Activated CD4-positive, alpha-beta T cell treated with anti-CD3 and anti-CD28 coated beads, Interleukin-2, amount 50 U/mL, for 48 hours (primary cell): ENCODE data around the gene EED.

ENCODE experiments used
- DNase-seq, 2 experiments: peaks; one replicate each; pipeline ENCODE4 v3.0.0-alpha.2; 2020

The EED gene

GRCh38 chr11:86249307-86250098, 5.0 kb downstream of the EED start:
- DNase-seq, result no peak

- DNase-seq, result no peak
Measured at GRCh38 chr11:86251345-86251744, 6.8 kb downstream of the EED start.

GRCh38 chr11:86255896-86256295, 11.3 kb downstream of the EED start:
- no peak for DNase-seq

GRCh38 chr11:86256608-86257007, 12.1 kb downstream of the EED start:
- no peak for DNase-seq

- DNase-seq, result no peak
Measured at GRCh38 chr11:86257446-86257845, 12.9 kb downstream of the EED start.

- no peak for DNase-seq
Measured at GRCh38 chr11:86259730-86260129, 15.2 kb downstream of the EED start.

- DNase-seq, result no peak
Measured at GRCh38 chr11:86261328-86261727, 16.8 kb downstream of the EED start.

GRCh38 chr11:86262387-86262786, 17.8 kb downstream of the EED start:
- DNase-seq, result no peak

- DNase-seq, result no peak
Measured at GRCh38 chr11:86264649-86265048, 20.1 kb downstream of the EED start.

GRCh38 chr11:86265194-86265593, 20.6 kb downstream of the EED start:
- DNase-seq, result no peak

GRCh38 chr11:86269645-86270044, 25.1 kb downstream of the EED start:
- DNase-seq, result no peak

- DNase-seq, result no peak
Measured at GRCh38 chr11:86274503-86274902, 29.9 kb downstream of the EED start.

- no peak for DNase-seq
Measured at GRCh38 chr11:86274999-86275398, 30.4 kb downstream of the EED start.

GRCh38 chr11:86275493-86276370, 31.2 kb downstream of the EED start:
- DNase-seq, result no peak

GRCh38 chr11:86277741-86278140, 33.2 kb downstream of the EED start:
- no peak for DNase-seq

GRCh38 chr11:86278226-86278625, 33.7 kb downstream of the EED start:
- no peak for DNase-seq

- DNase-seq, result no peak
Measured at GRCh38 chr11:86279747-86280146, 35.2 kb downstream of the EED start.

GRCh38 chr11:86287468-86287796, 42.9 kb downstream of the EED start:
- DNase-seq, result no peak

GRCh38 chr11:86288776-86289507, 44.4 kb downstream of the EED start:
- DNase-seq, result peak; percentile 53 to 60

- peak in 1 of 2 experiments; percentile 46 for DNase-seq
Measured at GRCh38 chr11:86289508-86290280, 45.1 kb downstream of the EED start.

GRCh38 chr11:86291466-86292262, 47.1 kb downstream of the EED start:
- DNase-seq, result peak; percentile 79 to 86
